K562 (cell line): ENCODE results near the gene SPDYE4. TPM values are rescaled to one million over a fixed set of nuclear protein-coding genes. Genes with fewer than 3 reads are reported as not detected.

Source experiments
- ATAC-seq: fragments of 200-7000 bp; cut with Tn5 transposase; 3 replicates; pipeline ENCODE4 v1.9.1; 2020; ENCODE audit warnings: moderate library complexity
- BruUV-seq: library from RNA; stranded (reverse); fragments of 400-500 nt; replicated peaks from 2 replicates; lab custom pipeline; 2021; lab: Mats Ljungman, UMichigan
- CTCF ChIA-PET: fragments of 300-600 bp; formaldehyde crosslinking; extraction: SDS; loops from one replicate; lab custom pipeline; 2021; ENCODE audit warnings: low intra/inter-chr PET ratio; lab: Yijun Ruan, JAX
- POLR2A ChIA-PET: fragments of 300-600, 350-650 bp; sonication (Branson Sonifier 250); formaldehyde crosslinking; extraction: SDS; loops from one replicate; lab custom pipeline; 2021; ENCODE audit warnings: antibody characterized with exemption, inconsistent platforms; lab: Yijun Ruan, JAX
- DNase-seq, 4 experiments: peaks; one replicate each; pipeline versions ENCODE4 v3.0.0 to v3.0.0-alpha.2; 2011 to 2018; ENCODE audit warnings: low spot score in 3 of 4, mixed read lengths in 3 of 4; ENCODE audit errors: extremely low read depth in 1 of 4
- FAIRE-seq: peaks from 2 replicates; lab custom pipeline; 2011; peaks lifted over from hg19 to GRCh38; lab: Jason Lieb, UNC
- H2AFZ ChIP-seq: 2 replicates; pipeline ENCODE4 v1.6.0; 2011; ENCODE audit warnings: low read depth, low read length, control low read depth, inconsistent platforms
- H3K27ac ChIP-seq: fragments of 200-600 bp; 3 replicates; pipeline ENCODE4 v1.8.0; 2011; ENCODE audit warnings: low read depth, mild to moderate bottlenecking, control low read depth, inconsistent platforms, low read length, moderate library complexity, mixed read lengths; ENCODE audit errors: extremely low read depth
- H3K27me3 ChIP-seq, 2 experiments: fragments of 300-600 bp in 1 of 2; 2 replicates in 1 of 2; 3 replicates in 1 of 2; pipeline versions ENCODE4 v1.6.0 to v1.8.0; 2011; ENCODE audit warnings: inconsistent platforms in 2 of 2, low read length in 2 of 2, mild to moderate bottlenecking in 1 of 2, mixed read lengths in 1 of 2, moderate library complexity in 1 of 2; ENCODE audit not compliant: control insufficient read depth in 2 of 2, insufficient read depth in 2 of 2
- H3K36me3 ChIP-seq: fragments of 300-600 bp; 3 replicates; pipeline ENCODE4 v1.8.0; 2011; ENCODE audit warnings: mild to moderate bottlenecking, low read length, inconsistent platforms; ENCODE audit not compliant: control insufficient read depth, insufficient read depth
- H3K4me1 ChIP-seq, 2 experiments: fragments of 200-600 bp in 1 of 2; replicated peaks in 1 of 2; 2 replicates in 1 of 2; 3 replicates in 1 of 2; pipeline versions ENCODE4 v1.5.1 to v1.8.0; 2011; ENCODE audit warnings: inconsistent platforms in 2 of 2, low read length in 2 of 2, mild to moderate bottlenecking in 1 of 2, mixed read lengths in 1 of 2, moderate library complexity in 1 of 2; ENCODE audit not compliant: control insufficient read depth in 2 of 2, insufficient read depth in 2 of 2
- H3K4me2 ChIP-seq: 2 replicates; pipeline ENCODE4 v1.6.1; 2011; ENCODE audit warnings: low read length, control low read depth, inconsistent platforms, mixed read lengths; ENCODE audit not compliant: insufficient read depth
- H3K4me3 ChIP-seq: fragments of 200-600 bp; sonication (generic), shearing (Covaris generic); 2 replicates; pipeline ENCODE4 v1.5.1; 2016; ENCODE audit warnings: control low read depth, inconsistent platforms
- H3K79me2 ChIP-seq: fragments of 200-600 bp; 3 replicates; pipeline ENCODE4 v1.8.0; 2011; ENCODE audit warnings: low read length, inconsistent platforms; ENCODE audit not compliant: control insufficient read depth, insufficient read depth
- H3K9ac ChIP-seq, 2 experiments: 2 replicates each; pipeline versions ENCODE4 v1.6.0 to v1.6.1; 2011; ENCODE audit warnings: low read depth in 2 of 2, low read length in 2 of 2, control low read depth in 1 of 2, inconsistent platforms in 1 of 2, mild to moderate bottlenecking in 1 of 2, mixed read lengths in 1 of 2; ENCODE audit not compliant: insufficient read depth in 1 of 2
- H3K9me1 ChIP-seq: one replicate; pipeline ENCODE4 v1.6.0; 2011; ENCODE audit warnings: inconsistent platforms, mild to moderate bottlenecking, low read length, moderate library complexity; ENCODE audit not compliant: control insufficient read depth, insufficient read depth
- H3K9me3 ChIP-seq: replicated peaks from 2 replicates; pipeline ENCODE4 v1.5.1; 2011; ENCODE audit warnings: low read depth, low read length, inconsistent platforms; ENCODE audit not compliant: control insufficient read depth, insufficient read depth
- H4K20me1 ChIP-seq: replicated peaks from 2 replicates; pipeline ENCODE4 v1.6.1; 2011; ENCODE audit warnings: low read length, inconsistent platforms, mixed read lengths; ENCODE audit not compliant: control insufficient read depth, insufficient read depth
- ADNP ChIP-seq: fragments of 200-800 bp; sonication (Bioruptor generic); IDR thresholded peaks from 2 replicates; pipeline ENCODE4 v1.6.1; 2016; ENCODE audit warnings: missing genetic modification characterization, missing compliant biosample characterization
- DPF2 ChIP-seq: fragments of 450-650 bp; IDR thresholded peaks from 2 replicates; pipeline ENCODE4 v1.6.1; 2016
- EP400 ChIP-seq: fragments of 450-650 bp; IDR thresholded peaks from 2 replicates; pipeline ENCODE4 v1.6.1; 2017; ENCODE audit warnings: antibody characterized with exemption, mild to moderate bottlenecking, moderate library complexity
- HDAC3 ChIP-seq: fragments of 450-650 bp; IDR thresholded peaks from 2 replicates; pipeline ENCODE4 v1.6.1; 2018; ENCODE audit warnings: borderline replicate concordance, mild to moderate bottlenecking, moderate library complexity; ENCODE audit not compliant: partially characterized antibody
- ILK ChIP-seq: fragments of 450-650 bp; IDR thresholded peaks from 2 replicates; pipeline ENCODE4 v1.6.1; 2016; ENCODE audit warnings: missing genetic modification characterization, low read depth, mild to moderate bottlenecking, missing compliant biosample characterization, moderate library complexity, borderline replicate concordance
- IRF1 ChIP-seq: sonication (generic); formaldehyde crosslinking; IDR thresholded peaks from 2 replicates; pipeline ENCODE4 v1.8.0; 2022; ENCODE audit warnings: missing genetic modification reagents, mild to moderate bottlenecking, borderline replicate concordance
- KDM1A ChIP-seq, 2 experiments: fragments of 450-650 bp; IDR thresholded peaks; 2 replicates each; pipeline ENCODE4 v1.6.1; 2016; ENCODE audit warnings: mild to moderate bottlenecking in 2 of 2
- KLF10 ChIP-seq: fragments of 250-450 bp; sonication (Bioruptor Pico); IDR thresholded peaks from 2 replicates; pipeline ENCODE4 v1.6.1; 2021; ENCODE audit warnings: matching md5 sums
- MCM2 ChIP-seq: fragments of 450-650 bp; IDR thresholded peaks from 2 replicates; pipeline ENCODE4 v1.6.1; 2017; ENCODE audit warnings: low read depth, mild to moderate bottlenecking
- MYBL2 ChIP-seq, 2 experiments: fragments of 450-650 bp in 1 of 2; sonication (generic) in 1 of 2; formaldehyde crosslinking in 1 of 2; IDR thresholded peaks; 2 replicates each; pipeline versions ENCODE4 v1.6.1 to v1.8.1; 2017 to 2022; ENCODE audit warnings: borderline replicate concordance in 1 of 2, inconsistent platforms in 1 of 2, low read depth in 1 of 2, mild to moderate bottlenecking in 1 of 2, missing genetic modification reagents in 1 of 2, moderate library complexity in 1 of 2
- RBM25 ChIP-seq: fragments of 200-400 bp; formaldehyde crosslinking; IDR thresholded peaks from 2 replicates; pipeline ENCODE4 v1.6.1; 2018; ENCODE audit warnings: low read length, low read depth, moderate library complexity; ENCODE audit not compliant: severe bottlenecking
- SPI1 ChIP-seq: IDR thresholded peaks from 2 replicates; pipeline ENCODE4 v1.6.1; 2011; ENCODE audit warnings: low read depth, low read length, control low read depth, borderline replicate concordance
- USF2 ChIP-seq: sonication (generic); formaldehyde crosslinking; IDR thresholded peaks from 2 replicates; pipeline ENCODE4 v1.5.0; 2020; ENCODE audit warnings: missing genetic modification reagents
- VEZF1 ChIP-seq: fragments of 200-800 bp; sonication (Bioruptor generic); IDR thresholded peaks from 2 replicates; pipeline ENCODE4 v1.6.1; 2017; ENCODE audit warnings: missing genetic modification characterization, missing compliant biosample characterization
- ZNF197 ChIP-seq: fragments of 200-800 bp; sonication (Bioruptor generic); IDR thresholded peaks from 2 replicates; pipeline ENCODE4 v1.6.1; 2016; ENCODE audit warnings: low read depth, missing genetic modification characterization, missing compliant biosample characterization
- WGBS: fragments of 100-300 bp; shearing (Covaris generic); methylation state at CpG from one replicate; pipeline ENCODE4 v1.1.6; 2016; ENCODE audit warnings: low coverage, mixed read lengths; ENCODE audit not compliant: insufficient coverage; ENCODE audit errors: missing lambda C conversion rate; 5-methylcytosine and 5-hydroxymethylcytosine counted together
- in situ Hi-C: fragments of 300-500 bp; cut with MboI; formaldehyde crosslinking; loops from 4 replicates; pipeline ENCODE4 v1.15.0; 2018; ENCODE audit warnings: inconsistent platforms, mixed read lengths
- intact Hi-C: fragments of 100-400 bp; cut with micrococcal nuclease; formaldehyde crosslinking; loops from 2 replicates; pipeline ENCODE4 v1.14.2; 2022
- polyA plus RNA-seq, 8 experiments: library from polyadenylated mRNA; depleted of rRNA in 4 of 8; stranded (reverse) in 5 of 8; unstranded in 3 of 8; fragments of >200 nt; fragmentation: Nextera tagmentation in 2 of 8; fragmentation: Illumina TruSeq in 1 of 8; extraction: Ambion mirVana in 2 of 8; extraction: Trizol in 1 of 8; gene quantifications; 2 replicates each; pipeline versions ENCODE4 v1.2.1 to v1.2.3, GENCODE V29; 2011 to 2014; ENCODE audit warnings: inconsistent platforms in 1 of 8, missing spikeins in 1 of 8
- total RNA-seq, 7 experiments: library from RNA; depleted of rRNA in 6 of 7; stranded (reverse); fragments of >200 nt in 6 of 7; fragmentation: Illumina TruSeq in 2 of 7; extraction: Trizol in 2 of 7; gene quantifications; 2 replicates each; pipeline versions ENCODE4 v1.2.1 to v1.2.3, GENCODE V29; 2011 to 2021; ENCODE audit warnings: low replicate concordance in 1 of 7

The SPDYE4 gene
- total and polyA plus RNA-seq, 9 of the 15 experiments (the other 6 are each of a cell fraction or from before 2014, with no cell fraction given): not detected

- ATAC-seq (no peak), DNase-seq (no peak), FAIRE-seq (no peak)
- Histone ChIP-seq H3K4me1 (no peaks in the 10 kb centered on the region), H3K4me3 (no peak overlapping the region), H3K9me3 (no peaks in the 10 kb centered on the region), H3K27ac (no peak overlapping the region), H4K20me1 (no peaks in the 10 kb centered on the region), H3K9ac (no peak overlapping the region), H3K36me3 (no peaks in the 10 kb centered on the region), H3K4me2 (no peak overlapping the region), H2AFZ (no peak overlapping the region), H3K27me3 (peaks cover 0 to 4% of the 10 kb centered on the region in 2 experiments; a peak in 2 of 5 replicates), H3K79me2 (no peaks in the 10 kb centered on the region), H3K9me1 (no peaks in the 10 kb centered on the region)
- ChIA-PET POLR2A (no interaction called here), CTCF (no interaction called here)
- intact Hi-C loops (no loop called here), in situ Hi-C loops (no loop called here)
- no TSS peak for BruUV-seq
- 6% methylated on average over 5 of the region's 5 CpGs for WGBS
- 0 out of 4 replicates have a peak, but pooled peaks of 1 of the 2 experiments have one; percentile 9 for TF ChIP-seq KDM1A (IDR thresholded peaks at IDR 0.05)
- TF ChIP-seq HDAC3: no peak
- TF ChIP-seq MYBL2 (IDR thresholded peaks at IDR 0.05; ENCODE audit: low read depth): no peak
- no peak for TF ChIP-seq MYBL2 (CRISPR knock-in tag; IDR thresholded peaks at IDR 0.05; ENCODE audit: borderline replicate concordance)
- no peak for TF ChIP-seq EP400
- no peak for TF ChIP-seq DPF2
- no peak for TF ChIP-seq ILK (tag)
- TF ChIP-seq ADNP (tag): 0 out of 2 replicates have a peak, but pooled peaks have one; percentile 24
- peak; percentile 68 for TF ChIP-seq RBM25
- TF ChIP-seq USF2 (CRISPR knock-in tag): no peak
- TF ChIP-seq IRF1: no peak
- no peak for TF ChIP-seq MCM2
- no peak for TF ChIP-seq VEZF1 (CRISPR knock-in tag)
- TF ChIP-seq SPI1: no peak
- TF ChIP-seq ZNF197 (CRISPR knock-in tag): no peak
- no peak for TF ChIP-seq KLF10 (CRISPR knock-in tag)
These were observed 38.8 kb downstream of the SPDYE4 start for GRCh38 chr17:8719291-8720246.
